Lower leg skin (tissue), 4 donors: ENCODE data around the gene ACOXL. TPM values are rescaled to one million over a fixed set of nuclear protein-coding genes. Genes with fewer than 3 reads are reported as not detected.
"Not testable (repeated sequence)": the region's sequence is repeated elsewhere in the genome, so short reads cannot be mapped to it uniquely, and the experiment has no call there.

Source experiments
- DNase-seq, 2 donors: peaks; one replicate each; pipeline ENCODE4 v3.0.0-alpha.2; 2019; ENCODE audit warnings: low spot score in 2 of 2
- H3K4me3 ChIP-seq: fragments of 200-600 bp; sonication (generic); 2 replicates; pipeline ENCODE4 v1.5.1; 2017; ENCODE audit warnings: mild to moderate bottlenecking, low read depth; ENCODE audit not compliant: poor library complexity, severe bottlenecking
- POLR2A ChIP-seq, 2 donors: fragments of 450-650 bp; IDR thresholded peaks; one replicate each; pipeline ENCODE4 v1.6.1; 2016 to 2017; ENCODE audit warnings: antibody characterized with exemption in 2 of 2, mild to moderate bottlenecking in 1 of 2, moderate library complexity in 1 of 2
- WGBS, 2 donors: methylation state at CpG; one replicate each; pipeline ENCODE4 v1.1.5; 2018; 5-methylcytosine and 5-hydroxymethylcytosine counted together
- intact Hi-C: fragments of 100-400 bp; cut with DNase I; formaldehyde crosslinking; loops from one replicate; pipeline ENCODE4 v1.15.0; 2023; ENCODE audit warnings: low total_unique reads
- total RNA-seq, 4 donors: library from RNA; depleted of rRNA; stranded (reverse); fragments of >200 nt; gene quantifications; one replicate each; pipeline ENCODE4 v1.1.0, GENCODE V29; 2016
- TF ChIP-seq, protein P1 (sequence below), 3 donors: fragments of 450-650 bp; IDR thresholded peaks; one replicate each; pipeline ENCODE4 v1.5.1; 2016; ENCODE audit warnings: antibody characterized with exemption in 3 of 3, mild to moderate bottlenecking in 3 of 3, moderate library complexity in 2 of 3

ACOXL gene
- total RNA-seq, 4 donors from 2014 or later: not detected

DNA sequence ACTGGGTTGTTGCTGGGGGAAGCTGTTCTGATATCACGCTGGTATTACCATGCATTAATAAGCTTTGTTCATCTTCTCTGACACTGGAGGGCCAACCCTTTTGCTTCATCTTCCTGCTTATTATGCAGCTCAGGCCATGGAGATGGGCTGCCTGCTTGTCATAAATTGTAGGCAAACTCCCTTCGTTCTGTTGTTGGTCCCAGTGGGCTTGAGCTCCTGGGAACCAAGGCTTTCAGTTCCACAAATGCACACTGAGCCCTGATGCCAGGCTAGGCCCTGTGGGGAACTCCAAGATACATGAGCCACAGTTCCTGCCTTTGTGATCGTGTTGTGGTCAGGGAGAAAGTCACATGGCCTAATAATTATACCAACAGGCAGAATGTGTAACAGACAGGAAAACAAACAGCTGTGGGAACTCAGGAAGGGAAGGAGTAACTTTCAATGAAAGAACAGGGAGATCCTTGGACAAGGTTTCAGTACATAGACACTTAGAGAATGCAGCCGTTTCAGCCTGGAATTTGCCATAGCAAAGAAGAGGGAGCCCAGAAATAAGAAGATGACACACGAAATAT, 339.3 kb downstream of the ACOXL start:
- intact Hi-C loops: no loop called here
- 40 to 52% methylated on average over 5 of the region's 5 CpGs for WGBS, 2 donors
- TF ChIP-seq, protein P1, sequence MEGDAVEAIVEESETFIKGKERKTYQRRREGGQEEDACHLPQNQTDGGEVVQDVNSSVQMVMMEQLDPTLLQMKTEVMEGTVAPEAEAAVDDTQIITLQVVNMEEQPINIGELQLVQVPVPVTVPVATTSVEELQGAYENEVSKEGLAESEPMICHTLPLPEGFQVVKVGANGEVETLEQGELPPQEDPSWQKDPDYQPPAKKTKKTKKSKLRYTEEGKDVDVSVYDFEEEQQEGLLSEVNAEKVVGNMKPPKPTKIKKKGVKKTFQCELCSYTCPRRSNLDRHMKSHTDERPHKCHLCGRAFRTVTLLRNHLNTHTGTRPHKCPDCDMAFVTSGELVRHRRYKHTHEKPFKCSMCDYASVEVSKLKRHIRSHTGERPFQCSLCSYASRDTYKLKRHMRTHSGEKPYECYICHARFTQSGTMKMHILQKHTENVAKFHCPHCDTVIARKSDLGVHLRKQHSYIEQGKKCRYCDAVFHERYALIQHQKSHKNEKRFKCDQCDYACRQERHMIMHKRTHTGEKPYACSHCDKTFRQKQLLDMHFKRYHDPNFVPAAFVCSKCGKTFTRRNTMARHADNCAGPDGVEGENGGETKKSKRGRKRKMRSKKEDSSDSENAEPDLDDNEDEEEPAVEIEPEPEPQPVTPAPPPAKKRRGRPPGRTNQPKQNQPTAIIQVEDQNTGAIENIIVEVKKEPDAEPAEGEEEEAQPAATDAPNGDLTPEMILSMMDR (IDR thresholded peaks at IDR 0.05): no peak
- TF ChIP-seq POLR2A (IDR thresholded peaks at IDR 0.05): no peak

DNA sequence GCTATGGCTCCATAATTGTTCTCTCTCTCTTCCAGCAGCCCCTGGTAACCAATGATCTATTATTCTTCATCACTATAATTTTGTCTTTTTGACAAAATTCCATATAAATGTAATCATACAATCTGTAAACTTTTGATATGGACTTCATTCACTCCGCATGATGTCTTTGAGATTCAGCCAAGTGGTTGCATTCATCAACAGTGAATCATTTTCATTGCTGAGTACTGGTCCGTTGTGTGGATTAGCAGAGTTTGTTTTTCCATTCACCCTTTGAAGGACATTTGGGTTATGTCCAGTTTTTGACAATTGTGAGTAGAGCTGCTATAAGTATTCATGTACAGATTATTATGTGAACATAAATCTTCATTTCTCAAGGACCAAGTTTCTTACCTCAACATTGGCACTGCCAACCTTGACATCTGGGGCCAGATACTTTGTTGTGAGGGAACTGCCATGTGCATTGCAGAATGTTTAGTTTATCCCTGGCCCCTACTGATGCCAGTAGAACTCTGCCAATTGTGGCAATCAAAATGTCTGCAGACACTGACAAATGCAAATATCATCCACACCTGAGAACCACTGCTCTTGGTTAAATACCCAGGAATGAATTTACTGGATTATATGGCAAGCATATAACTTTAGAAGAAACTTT, 340.0 kb downstream of the ACOXL start:
- 10 to 16% methylated on average over 2 of the region's 2 CpGs for WGBS, 2 donors
- intact Hi-C loops: no loop called here
- H3K4me3 ChIP-seq: no peak overlapping the region
- TF ChIP-seq, protein P1 (IDR thresholded peaks at IDR 0.05): no peak
- TF ChIP-seq POLR2A (IDR thresholded peaks at IDR 0.05): no peak
- no peak for DNase-seq

More for the DNA sequence above, 339.3 kb downstream of the ACOXL start:
- H3K4me3 ChIP-seq: no peak overlapping the region
- DNase-seq: peak in 1 of 2 donors; percentile 32

DNA sequence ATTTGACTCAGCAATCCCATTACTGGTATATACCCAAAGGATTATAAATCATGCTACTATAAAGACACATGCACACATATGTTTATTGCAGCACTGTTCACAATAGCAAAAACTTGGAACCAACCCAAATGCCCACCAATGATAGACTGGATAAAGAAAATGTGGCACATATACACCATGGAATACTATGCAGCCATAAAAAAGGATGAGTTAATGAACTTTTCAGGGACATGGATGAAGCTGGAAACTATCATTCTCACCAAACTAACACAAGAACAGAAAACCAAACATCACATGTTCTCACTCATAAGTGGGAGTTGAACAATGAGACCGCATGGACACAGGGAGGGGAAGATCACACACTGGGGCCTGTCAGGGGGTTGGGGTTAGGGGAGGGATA, 350.3 kb downstream of the ACOXL start:
- intact Hi-C loops, DNase-seq, H3K4me3 ChIP-seq: not testable (repeated sequence)
- WGBS, 2 donors: 0 to 3% methylated on average over 1 of the region's 1 CpG

DNA sequence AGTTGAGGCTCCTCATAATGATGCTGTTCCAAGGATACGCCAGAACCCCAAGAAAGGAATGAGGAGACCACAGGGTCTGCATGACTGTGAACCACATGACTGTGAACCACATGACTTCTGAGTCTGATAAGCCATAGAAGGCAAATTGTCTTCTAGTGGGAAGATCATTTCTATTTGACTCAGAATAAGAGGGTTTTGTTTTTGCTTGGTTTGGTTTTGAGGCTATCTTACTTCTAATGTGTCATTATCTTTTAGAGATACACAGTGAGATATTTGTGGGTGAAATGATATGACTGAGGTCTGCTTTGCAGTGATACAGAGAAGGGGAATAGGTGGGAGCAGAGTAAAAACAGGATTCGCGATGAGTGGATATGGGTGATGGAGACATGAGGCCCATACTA, 359.4 kb downstream of the ACOXL start:
- no peak overlapping the region for H3K4me3 ChIP-seq
- 91 to 99% methylated on average over 3 of the region's 3 CpGs for WGBS, 2 donors
- TF ChIP-seq, protein P1 (IDR thresholded peaks at IDR 0.05): no peak
- TF ChIP-seq POLR2A (IDR thresholded peaks at IDR 0.05): no peak
- intact Hi-C loops: no loop called here
- DNase-seq: no peak

DNA sequence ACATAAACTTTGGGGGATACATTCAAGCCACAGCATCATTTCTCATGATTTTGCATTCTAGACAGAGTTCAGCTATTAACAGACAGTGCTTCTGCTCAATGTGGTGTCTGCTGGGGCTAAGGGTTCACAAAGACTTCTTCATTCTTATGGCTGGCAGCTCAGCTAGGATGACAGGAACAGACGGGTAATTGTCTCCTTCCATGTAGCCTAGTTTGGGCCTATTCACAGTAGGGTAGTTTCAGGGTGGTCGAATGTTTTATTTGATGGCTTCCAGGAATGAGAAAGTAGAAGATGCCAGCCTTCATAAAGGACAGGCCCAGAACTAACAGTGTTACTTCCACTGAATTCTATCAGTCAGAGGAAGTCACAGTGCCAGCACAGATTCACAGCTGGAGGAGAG, 362.3 kb downstream of the ACOXL start:
- H3K4me3 ChIP-seq: no peak overlapping the region
- no peak for DNase-seq
- 83 to 91% methylated on average over 2 of the region's 2 CpGs for WGBS, 2 donors
- intact Hi-C loops: no loop called here
- TF ChIP-seq POLR2A (IDR thresholded peaks at IDR 0.05): no peak
- TF ChIP-seq, protein P1 (IDR thresholded peaks at IDR 0.05): no peak

DNA sequence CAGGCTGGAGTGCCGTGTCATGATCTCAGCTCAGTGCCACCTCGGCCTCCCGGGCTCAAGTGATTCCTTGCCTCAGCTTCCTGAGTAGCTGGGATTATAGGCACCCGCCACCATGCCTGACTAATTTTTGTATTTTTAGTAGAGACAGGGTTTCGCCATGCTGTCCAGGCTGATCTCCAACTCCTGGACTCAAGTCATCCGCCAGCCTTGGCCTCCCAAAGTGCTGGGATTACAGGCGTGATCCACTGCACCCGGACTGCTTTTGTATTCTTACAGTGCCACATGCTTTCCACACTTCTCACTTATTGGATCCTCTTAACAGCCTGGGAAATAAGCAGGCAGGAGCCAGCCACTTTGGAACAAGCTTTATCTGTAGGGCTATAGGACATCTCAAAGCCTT, 363.1 kb downstream of the ACOXL start:
- intact Hi-C loops: no loop called here
- H3K4me3 ChIP-seq: no peak overlapping the region
- 90 to 93% methylated on average over 8 of the region's 8 CpGs for WGBS, 2 donors
- DNase-seq: no peak
- no peak for TF ChIP-seq POLR2A (IDR thresholded peaks at IDR 0.05)
- TF ChIP-seq, protein P1 (IDR thresholded peaks at IDR 0.05): no peak
